Vagina (tissue), 2 donors: ENCODE results near the gene RAMP1. TPM values are rescaled to one million over a fixed set of nuclear protein-coding genes. Genes with fewer than 3 reads are reported as not detected.
A peak's percentile ranks its signal among the peaks of the same experiment; 100 is the strongest.

Experiments used
- DNase-seq, 2 donors: peaks; one replicate each; pipeline ENCODE4 v3.0.0-alpha.2; 2017; ENCODE audit errors: extremely low spot score in 2 of 2
- H3K27ac ChIP-seq: fragments of 200-600 bp; sonication (generic); one replicate; pipeline ENCODE4 v1.5.1; 2019
- H3K27me3 ChIP-seq: fragments of 200-600 bp; sonication (generic); one replicate; pipeline ENCODE4 v1.5.1; 2019
- H3K36me3 ChIP-seq, 2 donors: fragments of 200-600 bp; sonication (generic); one replicate each; pipeline ENCODE4 v1.5.1; 2017 to 2019
- H3K4me1 ChIP-seq: fragments of 200-600 bp; sonication (generic); one replicate; pipeline ENCODE4 v1.5.1; 2019
- H3K4me3 ChIP-seq, 2 donors: fragments of 200-600 bp; sonication (generic); 1 replicate in 1 of 2; 2 replicates in 1 of 2; pipeline ENCODE4 v1.5.1; 2016 to 2019
- H3K9me3 ChIP-seq: fragments of 200-600 bp; sonication (generic); one replicate; pipeline ENCODE4 v1.5.1; 2019
- CTCF ChIP-seq, 3 experiments: fragments of 450-650 bp in 2 of 3; fragments of 200-600 bp in 1 of 3; sonication (generic) in 1 of 3; IDR thresholded peaks; one replicate each; pipeline ENCODE4 v1.5.1; 2017 to 2019; ENCODE audit warnings: antibody characterized with exemption in 3 of 3, mild to moderate bottlenecking in 2 of 3, moderate library complexity in 2 of 3
- POLR2A ChIP-seq, 2 donors: fragments of 450-650 bp; IDR thresholded peaks; one replicate each; pipeline ENCODE4 v1.6.1; 2017; ENCODE audit warnings: antibody characterized with exemption in 2 of 2, mild to moderate bottlenecking in 2 of 2, moderate library complexity in 2 of 2
- POLR2AphosphoS5 ChIP-seq, 2 donors: sonication (generic); formaldehyde crosslinking; IDR thresholded peaks; one replicate each; pipeline ENCODE4 v1.9.0; 2017; ENCODE audit warnings: antibody characterized with exemption in 2 of 2, mild to moderate bottlenecking in 2 of 2, low read depth in 1 of 2; ENCODE audit not compliant: insufficient read depth in 1 of 2
- intact Hi-C: fragments of 100-400 bp; cut with DNase I; formaldehyde crosslinking; loops from one replicate; pipeline ENCODE4 v1.15.1; 2023
- total RNA-seq: library from RNA; depleted of rRNA; stranded (reverse); fragments of >200 nt; gene quantifications from one replicate; pipeline ENCODE4 v1.2.3, GENCODE V29; 2016

The RAMP1 gene
- total RNA-seq, 1 donor from 2014 or later = 120 TPM

- H3K4me1 ChIP-seq = peaks cover 12% of the 10 kb centered on the region
- H3K27me3 ChIP-seq = no peaks in the 10 kb centered on the region
- peak in 1 of 2 donors; percentile 83 for DNase-seq
- H3K27ac ChIP-seq = no peak overlapping the region
- H3K9me3 ChIP-seq = no peaks in the 10 kb centered on the region
- no peaks in the 10 kb centered on the region for H3K36me3 ChIP-seq
- no peak overlapping the region for H3K4me3 ChIP-seq
- TF ChIP-seq CTCF (IDR thresholded peaks at IDR 0.05) (no peak), POLR2AphosphoS5 (IDR thresholded peaks at IDR 0.05; ENCODE audit: insufficient read depth in 1 of 2, low read depth in 1 of 2) (no peak), POLR2A (IDR thresholded peaks at IDR 0.05) (no peak)
- intact Hi-C loops = no loop called here
These were observed 71.8 kb downstream of the RAMP1 start for GRCh38 chr2:237931205-237931721.

GRCh38 chr2:237932731-237933131, 73.3 kb downstream of the RAMP1 start:
- no peak overlapping the region for H3K4me3 ChIP-seq
- H3K4me1 ChIP-seq = peaks cover 12% of the 10 kb centered on the region
- no peaks in the 10 kb centered on the region for H3K9me3 ChIP-seq
- H3K36me3 ChIP-seq = no peaks in the 10 kb centered on the region
- no peaks in the 10 kb centered on the region for H3K27me3 ChIP-seq
- no peak overlapping the region for H3K27ac ChIP-seq
- DNase-seq = no peak
- no peak for TF ChIP-seq CTCF (IDR thresholded peaks at IDR 0.05)
- no peak for TF ChIP-seq POLR2AphosphoS5 (IDR thresholded peaks at IDR 0.05; ENCODE audit: insufficient read depth in 1 of 2, low read depth in 1 of 2)
- TF ChIP-seq POLR2A (IDR thresholded peaks at IDR 0.05) = no peak
- intact Hi-C loops = no loop called here

- Histone ChIP-seq H3K27ac (no peak overlapping the region), H3K27me3 (no peaks in the 10 kb centered on the region), H3K4me3 (no peak overlapping the region), H3K9me3 (no peaks in the 10 kb centered on the region), H3K4me1 (peaks cover 12% of the 10 kb centered on the region), H3K36me3 (no peaks in the 10 kb centered on the region)
- no peak for TF ChIP-seq CTCF (IDR thresholded peaks at IDR 0.05)
- no peak for TF ChIP-seq POLR2AphosphoS5 (IDR thresholded peaks at IDR 0.05; ENCODE audit: insufficient read depth in 1 of 2, low read depth in 1 of 2)
- TF ChIP-seq POLR2A (IDR thresholded peaks at IDR 0.05) = no peak
- intact Hi-C loops = no loop called here
- no peak for DNase-seq
These were observed 74.8 kb downstream of the RAMP1 start for GRCh38 chr2:237934186-237934585.

- no peak overlapping the region for H3K27ac ChIP-seq
- H3K27me3 ChIP-seq = no peaks in the 10 kb centered on the region
- H3K36me3 ChIP-seq = no peaks in the 10 kb centered on the region
- H3K4me1 ChIP-seq = peaks cover 11% of the 10 kb centered on the region
- H3K4me3 ChIP-seq = no peak overlapping the region
- no peaks in the 10 kb centered on the region for H3K9me3 ChIP-seq
- TF ChIP-seq POLR2A (IDR thresholded peaks at IDR 0.05) (no peak), POLR2AphosphoS5 (IDR thresholded peaks at IDR 0.05; ENCODE audit: insufficient read depth in 1 of 2, low read depth in 1 of 2) (no peak), CTCF (IDR thresholded peaks at IDR 0.05) (no peak)
- intact Hi-C loops = no loop called here
- no peak for DNase-seq
These were observed 76.5 kb downstream of the RAMP1 start for GRCh38 chr2:237935740-237936452.

GRCh38 chr2:237939251-237939650, 79.8 kb downstream of the RAMP1 start:
- no peak overlapping the region for H3K27ac ChIP-seq
- no peak for DNase-seq
- no peaks in the 10 kb centered on the region for H3K4me1 ChIP-seq
- no peak overlapping the region for H3K4me3 ChIP-seq
- H3K36me3 ChIP-seq = no peaks in the 10 kb centered on the region
- intact Hi-C loops = no loop called here
- no peaks in the 10 kb centered on the region for H3K27me3 ChIP-seq
- no peak for TF ChIP-seq POLR2AphosphoS5 (IDR thresholded peaks at IDR 0.05; ENCODE audit: insufficient read depth in 1 of 2, low read depth in 1 of 2)
- TF ChIP-seq POLR2A (IDR thresholded peaks at IDR 0.05) = no peak
- TF ChIP-seq CTCF (IDR thresholded peaks at IDR 0.05) = no peak
- H3K9me3 ChIP-seq = no peaks in the 10 kb centered on the region
